Measurements from ENCODE around the gene GRK5. TPM values are rescaled to one million over a fixed set of nuclear protein-coding genes. Genes with fewer than 3 reads are reported as not detected.
"Not testable (repeated sequence)": the region's sequence is repeated elsewhere in the genome, so short reads cannot be mapped to it uniquely, and the experiment has no call there.

Gene GRK5
- total RNA-seq, 1 experiment from 2014 or later: 9.8 TPM

GRCh38 chr10:119455609-119456434, 248.5 kb downstream of the GRK5 start:
- no peak for DNase-seq (ENCODE audit: low read depth)

DNA sequence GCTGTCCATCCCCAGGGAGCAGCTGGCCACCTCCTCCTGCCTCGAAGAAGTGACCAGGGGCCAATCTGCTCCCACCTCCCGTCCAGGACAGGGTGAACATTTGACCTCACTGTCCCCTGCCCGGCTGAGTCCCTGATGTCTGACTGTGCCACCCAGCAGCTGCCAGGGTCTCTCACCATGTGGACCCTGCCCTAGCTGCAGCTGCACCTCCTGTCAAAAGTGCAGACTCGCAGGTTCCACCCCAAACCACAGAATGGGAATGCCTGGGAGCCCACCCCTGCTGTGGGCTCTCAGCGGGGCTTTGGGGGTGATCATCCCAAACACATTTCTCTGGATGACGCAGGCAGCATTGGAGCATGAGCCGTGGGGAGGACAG, 249.1 kb downstream of the GRK5 start:
- DNase-seq (ENCODE audit: low read depth): no peak

- no peak for DNase-seq (ENCODE audit: low read depth)
Measured at GRCh38 chr10:119457966-119458766, 250.8 kb downstream of the GRK5 start.

DNA sequence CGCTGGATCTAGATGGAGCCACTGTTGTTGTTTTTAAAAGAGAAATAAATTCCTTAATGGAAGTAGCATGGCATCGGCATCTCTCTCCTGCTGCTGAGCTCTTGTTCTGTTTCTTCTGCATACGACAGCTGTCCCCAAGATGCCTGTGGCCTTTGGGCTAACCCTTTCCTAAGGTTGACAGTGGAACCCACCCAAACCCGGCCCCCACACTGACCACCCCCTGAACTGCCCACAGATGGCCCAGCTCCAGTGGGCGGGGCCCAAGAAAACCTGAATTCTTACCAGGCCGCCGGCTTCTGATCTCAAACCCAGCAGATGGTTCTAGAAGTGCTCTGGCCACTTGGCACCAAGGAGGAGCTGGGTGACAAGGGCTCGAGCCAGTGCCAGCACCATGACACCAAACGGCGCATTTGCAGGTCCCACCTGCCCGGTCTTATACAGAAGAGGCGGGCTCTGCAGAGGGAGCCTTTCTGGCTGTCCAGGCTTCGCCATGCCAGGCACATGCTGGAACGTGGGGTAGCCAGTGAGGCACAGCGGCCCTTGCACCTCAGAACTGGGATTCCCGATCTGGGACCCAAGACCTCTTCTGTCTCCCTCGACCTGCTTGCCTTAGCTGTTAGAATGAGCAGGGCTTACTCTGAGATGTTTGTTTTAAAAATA, 252.4 kb downstream of the GRK5 start:
- no peak for DNase-seq (ENCODE audit: low read depth)

- DNase-seq (ENCODE audit: low read depth): no peak
Measured at GRCh38 chr10:119460369-119461195, 253.2 kb downstream of the GRK5 start.

DNA sequence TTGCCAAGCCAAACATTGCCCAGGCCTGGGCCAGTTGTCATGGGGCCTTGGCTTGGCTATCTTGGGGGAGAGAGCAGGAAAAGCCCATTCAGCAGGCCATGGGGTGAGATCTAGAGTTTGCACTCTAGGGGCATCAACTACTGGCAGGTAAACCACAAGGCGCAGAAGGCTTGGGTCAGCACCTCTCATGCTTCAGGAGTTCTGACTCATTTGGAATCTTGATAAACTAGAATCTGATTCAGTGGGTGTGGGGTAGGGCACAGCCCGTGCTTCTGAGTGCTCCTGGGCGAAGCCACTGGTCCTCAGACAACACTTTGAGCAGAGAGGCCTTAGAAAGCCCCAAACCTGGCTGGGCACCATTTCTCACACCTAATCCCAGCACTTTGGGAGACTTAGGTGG, 254.0 kb downstream of the GRK5 start:
- no peak for DNase-seq (ENCODE audit: low read depth)

DNA sequence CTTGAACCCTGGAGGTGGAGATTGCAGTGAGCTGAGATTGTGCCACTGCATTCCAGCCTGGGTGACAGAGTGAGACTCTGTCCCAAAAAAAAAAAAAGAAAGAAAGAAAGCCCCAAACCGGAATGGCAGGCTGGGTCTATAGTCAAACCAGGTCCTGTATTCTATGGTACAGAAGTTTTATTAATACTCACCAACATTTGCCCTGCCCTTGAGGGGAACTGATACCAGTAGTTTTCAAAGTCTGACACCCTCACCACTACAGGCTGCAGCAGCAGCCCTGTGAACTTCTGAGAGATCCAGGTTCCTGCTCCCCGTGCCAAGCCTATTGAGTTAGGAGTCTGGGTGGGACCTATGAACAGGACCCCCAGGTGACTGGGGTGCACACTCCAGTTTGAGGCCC, 254.6 kb downstream of the GRK5 start:
- no peak for DNase-seq (ENCODE audit: low read depth)

- no peak for DNase-seq (ENCODE audit: low read depth)
Measured at GRCh38 chr10:119462773-119463172, 255.4 kb downstream of the GRK5 start.

- DNase-seq (ENCODE audit: low read depth): not testable (repeated sequence)
Measured at GRCh38 chr10:119463195-119463594, 255.8 kb downstream of the GRK5 start.

DNA sequence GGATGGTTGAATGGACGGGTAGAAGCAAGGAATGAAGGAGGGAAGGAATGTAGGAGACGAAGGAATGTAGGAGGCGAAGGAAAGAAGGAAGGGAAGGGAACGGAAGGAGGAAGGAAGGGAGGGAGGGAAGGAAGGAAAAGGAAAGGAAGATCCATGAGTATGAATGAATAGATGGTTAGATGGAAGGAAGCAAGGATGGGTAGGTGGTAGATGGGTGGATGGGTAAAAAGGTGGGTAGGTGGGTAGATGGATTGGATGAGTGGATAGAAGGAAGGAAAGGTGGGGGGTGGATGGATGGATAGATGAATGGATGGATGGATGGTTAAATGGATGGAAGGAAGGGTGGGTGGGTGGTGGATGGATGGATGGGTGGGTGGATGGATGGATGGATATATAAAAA, 257.7 kb downstream of the GRK5 start:
- no peak for DNase-seq (ENCODE audit: low read depth)

DNA sequence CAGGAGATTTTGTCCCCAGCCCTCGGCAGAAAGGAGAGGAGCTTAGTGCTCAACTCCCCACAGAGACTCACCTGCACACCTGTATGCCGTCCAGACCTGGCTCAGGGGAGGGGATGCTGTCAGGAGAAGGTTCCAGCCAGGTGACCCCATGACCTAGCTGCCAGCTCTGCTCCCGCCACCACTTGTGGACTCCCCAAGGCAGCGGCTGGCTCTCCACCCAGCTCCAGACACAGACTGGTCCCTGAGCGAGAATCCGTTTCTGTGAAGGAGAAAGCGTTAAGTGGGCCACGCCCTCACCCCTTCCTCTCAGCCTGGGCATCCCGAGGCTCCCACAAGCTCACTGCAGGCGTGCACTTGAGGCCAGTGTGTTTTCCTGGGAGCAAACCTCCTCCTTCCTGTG, 258.7 kb downstream of the GRK5 start:
- no peak for DNase-seq (ENCODE audit: low read depth)

GRCh38 chr10:119466655-119467054, 259.3 kb downstream of the GRK5 start:
- DNase-seq (ENCODE audit: low read depth): peak; percentile 65

- no peak for DNase-seq (ENCODE audit: low read depth)
Measured at GRCh38 chr10:119468542-119469324, 261.4 kb downstream of the GRK5 start.

GRCh38 chr10:119469325-119469707, 261.9 kb downstream of the GRK5 start:
- no peak for DNase-seq (ENCODE audit: low read depth)

DNA sequence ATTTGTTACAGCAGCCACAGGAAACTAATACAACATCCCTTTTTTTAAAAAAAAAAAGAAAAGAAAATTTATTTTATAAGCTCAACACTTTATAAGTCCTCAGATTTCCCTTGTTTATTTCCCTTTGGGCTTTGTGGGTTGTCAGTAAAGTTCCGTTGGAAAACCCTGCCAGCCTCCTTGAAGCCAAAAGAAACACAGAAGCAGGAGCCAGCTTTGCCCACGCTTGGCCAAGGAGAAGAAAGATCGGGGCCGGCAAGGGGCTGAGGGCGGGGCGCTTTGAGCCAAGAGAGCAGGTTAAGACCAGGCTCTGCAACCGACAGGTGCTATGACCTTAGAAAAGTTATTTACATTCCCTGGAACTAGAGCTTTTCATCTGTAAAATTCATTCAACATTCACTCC, 262.5 kb downstream of the GRK5 start:
- DNase-seq (ENCODE audit: low read depth): no peak

- no peak for DNase-seq (ENCODE audit: low read depth)
Measured at GRCh38 chr10:119470920-119471702, 263.7 kb downstream of the GRK5 start.

DNA sequence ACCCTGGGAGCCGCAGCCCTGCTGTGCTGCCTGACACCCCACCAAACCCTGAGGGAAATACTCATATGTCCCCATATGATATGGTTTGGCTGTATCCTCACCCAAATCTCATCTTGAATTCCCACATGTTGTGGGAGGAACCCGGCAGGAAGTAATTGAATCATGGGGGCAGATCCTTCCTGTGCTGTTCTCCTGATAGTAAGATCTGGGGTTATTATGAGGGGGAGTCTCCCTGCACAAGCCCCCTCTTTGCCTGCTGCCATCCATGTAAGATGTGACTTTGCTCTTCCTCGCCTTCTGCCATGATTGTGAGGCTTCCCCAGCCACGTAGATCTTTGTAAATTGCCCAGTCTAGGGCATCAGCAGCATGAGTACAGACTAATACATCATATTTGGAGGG, 266.4 kb downstream of the GRK5 start:
- DNase-seq (ENCODE audit: low read depth): no peak

GRCh38 chr10:119474606-119475005, 267.2 kb downstream of the GRK5 start:
- DNase-seq (ENCODE audit: low read depth): no peak

DNA sequence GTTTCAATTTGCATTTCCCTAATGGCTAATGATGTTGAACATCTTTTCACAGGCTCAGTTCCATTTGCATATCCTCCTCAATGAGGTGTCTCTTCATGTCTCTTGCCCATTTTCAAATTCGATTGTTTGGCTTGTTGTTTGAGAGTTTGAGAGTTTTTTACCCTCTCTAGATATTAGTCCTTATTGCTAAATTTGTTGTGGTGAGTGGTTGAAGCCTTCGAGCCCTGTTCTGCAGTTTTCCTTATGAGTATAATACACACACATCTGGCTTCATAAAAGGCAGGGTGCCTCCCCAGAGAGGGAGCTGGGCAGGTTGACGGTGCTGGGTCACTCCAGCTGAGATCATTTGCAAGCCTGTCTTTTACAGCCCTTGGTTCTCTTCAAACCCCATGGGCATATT, 270.1 kb downstream of the GRK5 start:
- DNase-seq (ENCODE audit: low read depth): no peak

Measured in Daoy (cell line).